Esophagus squamous epithelium (tissue), 4 donors: ENCODE measurements around the gene COPG2.

Source experiments
- POLR2A ChIP-seq, 4 donors: fragments of 450-650 bp; IDR thresholded peaks; one replicate each; pipeline ENCODE4 v1.6.1; 2017; ENCODE audit warnings: antibody characterized with exemption in 4 of 4, mild to moderate bottlenecking in 4 of 4, moderate library complexity in 3 of 4
- TF ChIP-seq, protein P1 (sequence below), 6 experiments: fragments of 450-650 bp in 4 of 6; fragments of 200-600 bp in 2 of 6; sonication (generic) in 2 of 6; IDR thresholded peaks; one replicate each; pipeline ENCODE4 v1.5.1; 2016 to 2019; ENCODE audit warnings: antibody characterized with exemption in 6 of 6, mild to moderate bottlenecking in 4 of 6, moderate library complexity in 4 of 6

DNA sequence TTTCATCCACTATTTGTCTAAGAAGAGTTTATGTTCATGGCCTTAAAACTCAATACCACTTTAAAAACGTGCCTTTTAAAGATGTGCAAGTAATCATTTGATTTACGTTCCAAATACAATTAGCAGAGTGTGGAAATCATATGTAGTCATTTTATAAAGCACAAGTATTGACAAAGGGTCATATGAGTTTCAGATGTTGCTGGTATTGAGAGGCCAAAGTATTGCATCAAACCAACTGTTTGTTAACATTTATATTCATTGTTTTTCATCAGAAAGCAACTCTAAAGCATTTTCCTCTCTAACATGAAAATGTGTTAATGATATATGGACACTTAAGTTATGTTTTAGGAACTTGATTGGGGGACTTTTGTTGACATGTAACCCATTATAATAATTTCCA is 29.3 kb upstream of the COPG2 start:
- TF ChIP-seq POLR2A (IDR thresholded peaks at IDR 0.05), result no peak
- TF ChIP-seq, protein P1, sequence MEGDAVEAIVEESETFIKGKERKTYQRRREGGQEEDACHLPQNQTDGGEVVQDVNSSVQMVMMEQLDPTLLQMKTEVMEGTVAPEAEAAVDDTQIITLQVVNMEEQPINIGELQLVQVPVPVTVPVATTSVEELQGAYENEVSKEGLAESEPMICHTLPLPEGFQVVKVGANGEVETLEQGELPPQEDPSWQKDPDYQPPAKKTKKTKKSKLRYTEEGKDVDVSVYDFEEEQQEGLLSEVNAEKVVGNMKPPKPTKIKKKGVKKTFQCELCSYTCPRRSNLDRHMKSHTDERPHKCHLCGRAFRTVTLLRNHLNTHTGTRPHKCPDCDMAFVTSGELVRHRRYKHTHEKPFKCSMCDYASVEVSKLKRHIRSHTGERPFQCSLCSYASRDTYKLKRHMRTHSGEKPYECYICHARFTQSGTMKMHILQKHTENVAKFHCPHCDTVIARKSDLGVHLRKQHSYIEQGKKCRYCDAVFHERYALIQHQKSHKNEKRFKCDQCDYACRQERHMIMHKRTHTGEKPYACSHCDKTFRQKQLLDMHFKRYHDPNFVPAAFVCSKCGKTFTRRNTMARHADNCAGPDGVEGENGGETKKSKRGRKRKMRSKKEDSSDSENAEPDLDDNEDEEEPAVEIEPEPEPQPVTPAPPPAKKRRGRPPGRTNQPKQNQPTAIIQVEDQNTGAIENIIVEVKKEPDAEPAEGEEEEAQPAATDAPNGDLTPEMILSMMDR (IDR thresholded peaks at IDR 0.05), result no peak
